ENCODE data around the gene SLC4A2.

- TF ChIP-seq POLR2A (IDR thresholded peaks at IDR 0.05; ENCODE audit: low read depth, low read length) = no peak
- TF ChIP-seq TAF1 (IDR thresholded peaks at IDR 0.05; ENCODE audit: low read depth, low read length) = no peak
- no peak for TF ChIP-seq POLR2AphosphoS5 (IDR thresholded peaks at IDR 0.05; ENCODE audit: low read depth, low read length)
These were observed 49.4 kb upstream of the SLC4A2 start for GRCh38 chr7:151010037-151010306.
